Subcutaneous abdominal adipose tissue (tissue), 5 donors: ENCODE measurements around the gene MAPK1IP1L.
"Not testable (repeated sequence)": the region's sequence is repeated elsewhere in the genome, so short reads cannot be mapped to it uniquely, and the experiment has no call there.

Source experiments
- H3K27ac ChIP-seq: one replicate; pipeline ENCODE4 v1.7.0; 2013; ENCODE audit warnings: low read depth, mild to moderate bottlenecking, inconsistent platforms, low read length, moderate library complexity
- H3K27me3 ChIP-seq, 5 donors: one replicate each; pipeline ENCODE4 v1.7.0; 2013; ENCODE audit warnings: low read length in 5 of 5, inconsistent platforms in 1 of 5; ENCODE audit not compliant: control insufficient read depth in 5 of 5, insufficient read depth in 4 of 5
- H3K36me3 ChIP-seq, 5 donors: one replicate each; pipeline ENCODE4 v1.7.0; 2013; ENCODE audit warnings: low read length in 5 of 5; ENCODE audit not compliant: control insufficient read depth in 5 of 5, insufficient read depth in 5 of 5
- H3K4me1 ChIP-seq, 5 donors: one replicate each; pipeline ENCODE4 v1.7.0; 2013; ENCODE audit warnings: low read length in 5 of 5, mild to moderate bottlenecking in 3 of 5, moderate library complexity in 1 of 5; ENCODE audit not compliant: control insufficient read depth in 5 of 5, insufficient read depth in 5 of 5
- H3K4me3 ChIP-seq, 5 donors: one replicate each; pipeline ENCODE4 v1.7.0; 2013; ENCODE audit warnings: low read length in 5 of 5, low read depth in 1 of 5
- H3K9ac ChIP-seq, 5 donors: one replicate each; pipeline ENCODE4 v1.7.0; 2013; ENCODE audit warnings: low read length in 5 of 5, mild to moderate bottlenecking in 4 of 5, moderate library complexity in 3 of 5
- H3K9me3 ChIP-seq, 5 donors: one replicate each; pipeline ENCODE4 v1.7.0; 2013; ENCODE audit warnings: low read length in 5 of 5; ENCODE audit not compliant: control insufficient read depth in 5 of 5
- donor health status: healthy.
- donor health status: healthy.
- donor health status: healthy.
- donor health status: healthy.
- donor health status: healthy.

The MAPK1IP1L gene

GRCh38 chr14:55071870-55072640 is 20.6 kb downstream of the MAPK1IP1L start:
- Histone ChIP-seq H3K36me3 (peaks cover 0 to 7% (median 0%) of the 10 kb centered on the region in 5 donors), H3K9ac (peak overlapping the region in 2 of 5 donors; percentile 26 to 31), H3K4me1 (peaks cover 0 to 17% (median 13%) of the 10 kb centered on the region in 5 donors), H3K27ac (no peak overlapping the region), H3K4me3 (peak overlapping the region in 1 of 5 donors; percentile 34), H3K9me3 (no peaks in the 10 kb centered on the region), H3K27me3 (no peaks in the 10 kb centered on the region)

- Histone ChIP-seq H3K4me3 (no peak overlapping the region), H3K9ac (no peak overlapping the region), H3K36me3 (no peaks in the 10 kb centered on the region), H3K27me3 (no peaks in the 10 kb centered on the region), H3K9me3 (no peaks in the 10 kb centered on the region), H3K27ac (no peak overlapping the region), H3K4me1 (peaks cover 0 to 17% (median 13%) of the 10 kb centered on the region in 5 donors)
These were observed 22.4 kb downstream of the MAPK1IP1L start for GRCh38 chr14:55073856-55074255.

- H3K27me3 ChIP-seq: no peaks in the 10 kb centered on the region
- no peaks in the 10 kb centered on the region for H3K9me3 ChIP-seq
- no peak overlapping the region for H3K4me3 ChIP-seq
- H3K9ac ChIP-seq: no peak overlapping the region
- H3K27ac ChIP-seq: no peak overlapping the region
- no peaks in the 10 kb centered on the region for H3K36me3 ChIP-seq
- H3K4me1 ChIP-seq: peaks cover 0 to 17% (median 13%) of the 10 kb centered on the region in 5 donors
These were observed 23.2 kb downstream of the MAPK1IP1L start for GRCh38 chr14:55074662-55075061.

GRCh38 chr14:55075628-55076175 is 24.3 kb downstream of the MAPK1IP1L start:
- H3K4me1 ChIP-seq: peaks cover 0 to 17% (median 13%) of the 10 kb centered on the region in 5 donors
- no peak overlapping the region for H3K9ac ChIP-seq
- no peak overlapping the region for H3K4me3 ChIP-seq
- no peaks in the 10 kb centered on the region for H3K36me3 ChIP-seq
- H3K27me3 ChIP-seq: no peaks in the 10 kb centered on the region
- H3K9me3 ChIP-seq: no peaks in the 10 kb centered on the region
- no peak overlapping the region for H3K27ac ChIP-seq

- Histone ChIP-seq H3K9me3 (no peaks in the 10 kb centered on the region), H3K27ac (no peak overlapping the region), H3K4me1 (peaks cover 0 to 8% (median 3%) of the 10 kb centered on the region in 5 donors), H3K4me3 (no peak overlapping the region), H3K36me3 (no peaks in the 10 kb centered on the region), H3K27me3 (no peaks in the 10 kb centered on the region), H3K9ac (no peak overlapping the region)
These were observed 26.0 kb downstream of the MAPK1IP1L start for GRCh38 chr14:55077170-55078151.

- H3K9me3 ChIP-seq, H3K4me3 ChIP-seq, H3K4me1 ChIP-seq, H3K27ac ChIP-seq, H3K9ac ChIP-seq, H3K36me3 ChIP-seq, H3K27me3 ChIP-seq: not testable (repeated sequence)
These were observed 28.5 kb downstream of the MAPK1IP1L start for GRCh38 chr14:55079961-55080360.

GRCh38 chr14:55084401-55085059 is 33.1 kb downstream of the MAPK1IP1L start:
- H3K36me3 ChIP-seq: no peaks in the 10 kb centered on the region
- peaks cover 0 to 2% (median 0%) of the 10 kb centered on the region in 5 donors for H3K4me1 ChIP-seq
- no peak overlapping the region for H3K4me3 ChIP-seq
- no peaks in the 10 kb centered on the region for H3K27me3 ChIP-seq
- no peaks in the 10 kb centered on the region for H3K9me3 ChIP-seq
- H3K9ac ChIP-seq: no peak overlapping the region
- no peak overlapping the region for H3K27ac ChIP-seq

- no peaks in the 10 kb centered on the region for H3K9me3 ChIP-seq
- H3K9ac ChIP-seq: no peak overlapping the region
- no peaks in the 10 kb centered on the region for H3K27me3 ChIP-seq
- H3K36me3 ChIP-seq: no peaks in the 10 kb centered on the region
- H3K4me3 ChIP-seq: no peak overlapping the region
- no peak overlapping the region for H3K27ac ChIP-seq
- peaks cover 0 to 2% (median 0%) of the 10 kb centered on the region in 5 donors for H3K4me1 ChIP-seq
These were observed 33.7 kb downstream of the MAPK1IP1L start for GRCh38 chr14:55085060-55085660.

GRCh38 chr14:55086938-55087337 is 35.5 kb downstream of the MAPK1IP1L start:
- H3K9me3 ChIP-seq: no peaks in the 10 kb centered on the region
- peaks cover 0 to 5% (median 2%) of the 10 kb centered on the region in 5 donors for H3K4me1 ChIP-seq
- no peak overlapping the region for H3K9ac ChIP-seq
- H3K27me3 ChIP-seq: no peaks in the 10 kb centered on the region
- no peaks in the 10 kb centered on the region for H3K36me3 ChIP-seq
- no peak overlapping the region for H3K27ac ChIP-seq
- H3K4me3 ChIP-seq: no peak overlapping the region
